WTC11 (cell line): Measurements from ENCODE around the gene MOBP. TPM values are rescaled to one million over a fixed set of nuclear protein-coding genes. Genes with fewer than 3 reads are reported as not detected.

Experiments
- ATAC-seq: fragments of 200-7000 bp; cut with Tn5 transposase; 2 replicates; pipeline ENCODE4 v1.10.0; 2021; ENCODE audit warnings: mild to moderate bottlenecking, moderate library complexity
- CTCF ChIA-PET: fragments of 300-600 bp; sonication (Branson Sonifier 250); formaldehyde crosslinking; loops from one replicate; lab custom pipeline; 2021; ENCODE audit warnings: antibody characterized with exemption; lab: Charles Lee
- POLR2A ChIA-PET: fragments of 350-600 bp; sonication (Branson Sonifier 250); formaldehyde crosslinking; loops from one replicate; lab custom pipeline; 2021; ENCODE audit warnings: antibody characterized with exemption; lab: Charles Lee
- DNase-seq: peaks from one replicate; pipeline ENCODE4 v3.0.0; 2021; ENCODE audit warnings: low spot score
- H3K27ac Mint-ChIP-seq: 2 replicates; pipeline ENCODE4 v1.8.0; 2021; ENCODE audit warnings: mixed read lengths
- H3K27me3 Mint-ChIP-seq: 2 replicates; pipeline ENCODE4 v1.8.0; 2021; ENCODE audit warnings: low read depth, mild to moderate bottlenecking, moderate library complexity, mixed read lengths
- H3K36me3 Mint-ChIP-seq: 2 replicates; pipeline ENCODE4 v1.8.0; 2021; ENCODE audit warnings: mixed read lengths
- H3K4me1 Mint-ChIP-seq: 2 replicates; pipeline ENCODE4 v1.8.0; 2022; ENCODE audit warnings: mixed read lengths
- H3K4me3 Mint-ChIP-seq: 2 replicates; pipeline ENCODE4 v1.8.0; 2021; ENCODE audit warnings: mild to moderate bottlenecking, moderate library complexity, mixed read lengths
- H3K9me3 Mint-ChIP-seq: 2 replicates; pipeline ENCODE4 v1.8.0; 2021; ENCODE audit warnings: mixed read lengths
- ATF1 ChIP-seq: sonication (generic); formaldehyde crosslinking; IDR thresholded peaks from 2 replicates; pipeline ENCODE4 v1.8.1; 2023; ENCODE audit warnings: mild to moderate bottlenecking, moderate library complexity, missing genetic modification reagents
- CBFB ChIP-seq: sonication (generic); formaldehyde crosslinking; IDR thresholded peaks from 2 replicates; pipeline ENCODE4 v1.8.1; 2022; ENCODE audit warnings: mild to moderate bottlenecking, low read depth, missing genetic modification reagents
- CREB1 ChIP-seq: sonication (generic); formaldehyde crosslinking; IDR thresholded peaks from 2 replicates; pipeline ENCODE4 v1.8.0; 2023; ENCODE audit warnings: mild to moderate bottlenecking, missing genetic modification reagents
- ESRRA ChIP-seq: sonication (generic); formaldehyde crosslinking; IDR thresholded peaks from 2 replicates; pipeline ENCODE4 v1.8.1; 2022; ENCODE audit warnings: mild to moderate bottlenecking, missing genetic modification reagents, borderline replicate concordance
- FOXK1 ChIP-seq: sonication (generic); formaldehyde crosslinking; IDR thresholded peaks from 2 replicates; pipeline ENCODE4 v1.8.0; 2022; ENCODE audit warnings: mild to moderate bottlenecking, moderate library complexity, missing genetic modification reagents
- GRHL2 ChIP-seq: fragments of 250-450 bp; sonication (Bioruptor Pico); IDR thresholded peaks from 2 replicates; pipeline ENCODE4 v1.8.0; 2022; ENCODE audit warnings: mild to moderate bottlenecking, moderate library complexity; ENCODE audit not compliant: insufficient replicate concordance, severe bottlenecking
- GTF2I ChIP-seq: fragments of 250-450 bp; sonication (Bioruptor Pico); conservative IDR thresholded peaks from 2 replicates; pipeline ENCODE4 v1.4.0; 2021; ENCODE audit warnings: mild to moderate bottlenecking
- IRF2 ChIP-seq: sonication (generic); formaldehyde crosslinking; IDR thresholded peaks from 2 replicates; pipeline ENCODE4 v1.8.0; 2022; ENCODE audit warnings: low read depth, missing genetic modification reagents, borderline replicate concordance
- JAZF1 ChIP-seq: fragments of 250-450 bp; sonication (Bioruptor Pico); IDR thresholded peaks from 2 replicates; pipeline ENCODE4 v1.9.0; 2021; ENCODE audit warnings: moderate library complexity, mild to moderate bottlenecking, inconsistent platforms
- JUN ChIP-seq: sonication (generic); formaldehyde crosslinking; IDR thresholded peaks from 2 replicates; pipeline ENCODE4 v1.8.0; 2023; ENCODE audit warnings: mild to moderate bottlenecking, missing genetic modification reagents
- OVOL2 ChIP-seq: fragments of 250-450 bp; sonication (Bioruptor Pico); IDR thresholded peaks from 2 replicates; pipeline ENCODE4 v1.9.0; 2021; ENCODE audit warnings: mild to moderate bottlenecking, borderline replicate concordance
- RORB ChIP-seq: fragments of 250-450 bp; sonication (Bioruptor Pico); IDR thresholded peaks from 2 replicates; pipeline ENCODE4 v1.9.0; 2021; ENCODE audit warnings: mild to moderate bottlenecking
- SMAD4 ChIP-seq: sonication (generic); formaldehyde crosslinking; IDR thresholded peaks from 2 replicates; pipeline ENCODE4 v1.8.0; 2022; ENCODE audit warnings: mild to moderate bottlenecking, missing genetic modification reagents
- SP1 ChIP-seq: sonication (generic); formaldehyde crosslinking; conservative IDR thresholded peaks from 2 replicates; pipeline ENCODE4 v1.8.1; 2022; ENCODE audit warnings: missing genetic modification reagents
- ZNF219 ChIP-seq: sonication (generic); formaldehyde crosslinking; IDR thresholded peaks from 2 replicates; pipeline ENCODE4 v1.8.0; 2023; ENCODE audit warnings: missing genetic modification reagents, mild to moderate bottlenecking, borderline replicate concordance
- total RNA-seq: library from RNA; stranded (reverse); gene quantifications from 3 replicates; pipeline ENCODE4 v1.2.3, GENCODE V29; 2021
- TF ChIP-seq, protein P1 (sequence below): sonication (generic); formaldehyde crosslinking; IDR thresholded peaks from 2 replicates; pipeline ENCODE4 v1.8.1; 2023; ENCODE audit warnings: mild to moderate bottlenecking, moderate library complexity, missing genetic modification reagents
- TF ChIP-seq, protein P2 (sequence below): sonication (generic); formaldehyde crosslinking; IDR thresholded peaks from 2 replicates; pipeline ENCODE4 v1.8.1; 2023; ENCODE audit warnings: mild to moderate bottlenecking, missing genetic modification reagents
- TF ChIP-seq, protein P3 (sequence below): sonication (generic); formaldehyde crosslinking; IDR thresholded peaks from 2 replicates; pipeline ENCODE4 v1.8.1; 2023; ENCODE audit warnings: mild to moderate bottlenecking, missing genetic modification reagents, moderate library complexity
- TF ChIP-seq, protein P4 (sequence below): fragments of 250-450 bp; sonication (Bioruptor Pico); IDR thresholded peaks from 2 replicates; pipeline ENCODE4 v1.9.0; 2021; ENCODE audit warnings: mild to moderate bottlenecking
- TF ChIP-seq, protein P5 (sequence below): sonication (generic); formaldehyde crosslinking; IDR thresholded peaks from 2 replicates; pipeline ENCODE4 v1.8.1; 2023; ENCODE audit warnings: mild to moderate bottlenecking, missing genetic modification reagents
- TF ChIP-seq, protein P6 (sequence below): fragments of 250-450 bp; sonication (Bioruptor Pico); IDR thresholded peaks from 2 replicates; pipeline ENCODE4 v1.8.0; 2021; ENCODE audit warnings: mild to moderate bottlenecking
- TF ChIP-seq, protein P7 (sequence below): sonication (generic); formaldehyde crosslinking; conservative IDR thresholded peaks from 2 replicates; pipeline ENCODE4 v1.8.1; 2022; ENCODE audit warnings: mild to moderate bottlenecking, missing genetic modification reagents
- TF ChIP-seq, protein P8 (sequence below): sonication (generic); formaldehyde crosslinking; IDR thresholded peaks from 2 replicates; pipeline ENCODE4 v1.8.0; 2022; ENCODE audit warnings: mild to moderate bottlenecking, missing genetic modification reagents
- TF ChIP-seq, protein P9 (sequence below): sonication (generic); formaldehyde crosslinking; IDR thresholded peaks from 2 replicates; pipeline ENCODE4 v1.8.0; 2022; ENCODE audit warnings: missing genetic modification reagents

MOBP gene
- total RNA-seq, 1 experiment from 2014 or later = 0.13 TPM

DNA sequence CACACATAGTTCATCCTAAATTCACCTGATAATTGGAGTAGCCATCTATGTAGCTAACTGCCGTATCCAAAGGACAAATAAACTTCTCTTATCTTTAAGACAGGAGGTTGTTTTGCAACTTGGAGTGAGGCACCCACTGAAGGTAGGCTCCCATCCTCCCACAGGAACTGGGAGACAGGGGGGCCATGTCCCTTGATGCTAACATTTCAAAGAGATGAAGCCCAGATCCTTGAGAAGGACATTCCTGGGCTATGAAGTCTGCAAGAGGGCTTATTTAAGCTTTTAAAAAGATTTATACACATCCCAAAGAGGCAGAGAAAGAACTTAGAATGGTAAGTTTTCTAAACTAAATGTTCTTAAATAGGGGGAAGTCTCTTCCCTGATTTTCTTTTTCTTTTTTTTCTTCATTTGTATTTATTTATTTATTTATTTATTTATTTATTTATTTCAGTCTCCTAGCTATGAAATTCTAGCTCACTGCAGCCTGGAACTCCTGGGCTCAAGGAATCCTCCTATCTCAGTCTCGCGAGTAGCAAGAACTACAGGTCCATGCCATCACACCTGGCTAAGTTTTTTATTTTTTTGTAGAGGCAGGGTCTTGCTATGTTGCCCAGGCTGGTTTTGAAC, 12.8 kb upstream of the MOBP start:
- DNase-seq = no peak
- no peak overlapping the region for H3K27ac Mint-ChIP-seq
- H3K9me3 Mint-ChIP-seq = peaks cover 9% of the 10 kb centered on the region
- no peak for TF ChIP-seq GTF2I (CRISPR knock-in tag)
- TF ChIP-seq, protein P1, sequence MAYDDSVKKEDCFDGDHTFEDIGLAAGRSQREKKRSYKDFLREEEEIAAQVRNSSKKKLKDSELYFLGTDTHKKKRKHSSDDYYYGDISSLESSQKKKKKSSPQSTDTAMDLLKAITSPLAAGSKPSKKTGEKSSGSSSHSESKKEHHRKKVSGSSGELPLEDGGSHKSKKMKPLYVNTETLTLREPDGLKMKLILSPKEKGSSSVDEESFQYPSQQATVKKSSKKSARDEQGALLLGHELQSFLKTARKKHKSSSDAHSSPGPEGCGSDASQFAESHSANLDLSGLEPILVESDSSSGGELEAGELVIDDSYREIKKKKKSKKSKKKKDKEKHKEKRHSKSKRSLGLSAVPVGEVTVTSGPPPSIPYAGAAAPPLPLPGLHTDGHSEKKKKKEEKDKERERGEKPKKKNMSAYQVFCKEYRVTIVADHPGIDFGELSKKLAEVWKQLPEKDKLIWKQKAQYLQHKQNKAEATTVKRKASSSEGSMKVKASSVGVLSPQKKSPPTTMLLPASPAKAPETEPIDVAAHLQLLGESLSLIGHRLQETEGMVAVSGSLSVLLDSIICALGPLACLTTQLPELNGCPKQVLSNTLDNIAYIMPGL (CRISPR knock-in tag) = no peak
- TF ChIP-seq, protein P2, sequence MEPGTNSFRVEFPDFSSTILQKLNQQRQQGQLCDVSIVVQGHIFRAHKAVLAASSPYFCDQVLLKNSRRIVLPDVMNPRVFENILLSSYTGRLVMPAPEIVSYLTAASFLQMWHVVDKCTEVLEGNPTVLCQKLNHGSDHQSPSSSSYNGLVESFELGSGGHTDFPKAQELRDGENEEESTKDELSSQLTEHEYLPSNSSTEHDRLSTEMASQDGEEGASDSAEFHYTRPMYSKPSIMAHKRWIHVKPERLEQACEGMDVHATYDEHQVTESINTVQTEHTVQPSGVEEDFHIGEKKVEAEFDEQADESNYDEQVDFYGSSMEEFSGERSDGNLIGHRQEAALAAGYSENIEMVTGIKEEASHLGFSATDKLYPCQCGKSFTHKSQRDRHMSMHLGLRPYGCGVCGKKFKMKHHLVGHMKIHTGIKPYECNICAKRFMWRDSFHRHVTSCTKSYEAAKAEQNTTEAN = no peak
- no peak for TF ChIP-seq ATF1 (CRISPR knock-in tag)
- no peak for TF ChIP-seq RORB (CRISPR knock-in tag)
- no peak for TF ChIP-seq OVOL2
- TF ChIP-seq, protein P3, sequence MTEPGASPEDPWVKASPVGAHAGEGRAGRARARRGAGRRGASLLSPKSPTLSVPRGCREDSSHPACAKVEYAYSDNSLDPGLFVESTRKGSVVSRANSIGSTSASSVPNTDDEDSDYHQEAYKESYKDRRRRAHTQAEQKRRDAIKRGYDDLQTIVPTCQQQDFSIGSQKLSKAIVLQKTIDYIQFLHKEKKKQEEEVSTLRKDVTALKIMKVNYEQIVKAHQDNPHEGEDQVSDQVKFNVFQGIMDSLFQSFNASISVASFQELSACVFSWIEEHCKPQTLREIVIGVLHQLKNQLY (CRISPR knock-in tag) = no peak
- no peak for TF ChIP-seq ESRRA (CRISPR knock-in tag)
- TF ChIP-seq ZNF219 (CRISPR knock-in tag) = no peak
- TF ChIP-seq JAZF1 (CRISPR knock-in tag) = no peak
- TF ChIP-seq SP1 (CRISPR knock-in tag) = no peak
- H3K36me3 Mint-ChIP-seq = 0 out of 2 replicates have a peak, but pooled peaks cover 3% of the 10 kb centered on the region
- POLR2A ChIA-PET = no interaction called here
- H3K4me1 Mint-ChIP-seq = no peaks in the 10 kb centered on the region
- no peaks in the 10 kb centered on the region for H3K27me3 Mint-ChIP-seq
- ATAC-seq = no peak
- CTCF ChIA-PET = interaction anchor here (1.0 to 1.1 kb wide), 2 partner anchors 13 to 166 kb away, joined by 3 read pairs; partner anchors contain the start of gene MOBP
- H3K4me3 Mint-ChIP-seq = no peak overlapping the region

DNA sequence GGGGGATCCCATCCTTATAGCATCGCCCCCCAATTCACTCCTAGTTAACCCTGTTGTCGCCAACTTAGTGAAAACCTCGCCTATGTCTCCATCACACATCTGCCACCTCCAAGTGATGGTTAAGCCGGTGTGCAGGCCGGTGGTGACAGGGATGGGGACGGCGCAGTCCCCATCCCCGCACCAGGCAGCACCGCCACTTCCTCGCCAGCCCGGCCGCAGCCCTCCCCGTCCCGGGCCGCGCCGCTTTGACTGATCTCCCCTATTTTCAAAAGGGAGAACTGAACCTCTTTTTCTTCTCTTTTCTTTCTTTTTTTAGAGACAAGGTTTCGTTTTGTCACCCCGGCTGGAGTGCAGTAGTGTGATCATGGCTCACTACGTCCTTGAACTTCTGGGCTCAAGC, 11.3 kb upstream of the MOBP start:
- Mint-ChIP-seq H3K36me3 (0 out of 2 replicates have a peak, but pooled peaks cover 3% of the 10 kb centered on the region), H3K9me3 (peaks cover 5% of the 10 kb centered on the region), H3K4me3 (no peak overlapping the region), H3K27me3 (no peaks in the 10 kb centered on the region), H3K4me1 (peaks cover 6% of the 10 kb centered on the region), H3K27ac (no peak overlapping the region)
- POLR2A ChIA-PET = no interaction called here
- CTCF ChIA-PET = no interaction called here
- DNase-seq = no peak
- ATAC-seq = no peak
- TF ChIP-seq, protein P4, sequence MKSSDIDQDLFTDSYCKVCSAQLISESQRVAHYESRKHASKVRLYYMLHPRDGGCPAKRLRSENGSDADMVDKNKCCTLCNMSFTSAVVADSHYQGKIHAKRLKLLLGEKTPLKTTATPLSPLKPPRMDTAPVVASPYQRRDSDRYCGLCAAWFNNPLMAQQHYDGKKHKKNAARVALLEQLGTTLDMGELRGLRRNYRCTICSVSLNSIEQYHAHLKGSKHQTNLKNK (CRISPR knock-in tag) = no peak
- TF ChIP-seq, protein P5, sequence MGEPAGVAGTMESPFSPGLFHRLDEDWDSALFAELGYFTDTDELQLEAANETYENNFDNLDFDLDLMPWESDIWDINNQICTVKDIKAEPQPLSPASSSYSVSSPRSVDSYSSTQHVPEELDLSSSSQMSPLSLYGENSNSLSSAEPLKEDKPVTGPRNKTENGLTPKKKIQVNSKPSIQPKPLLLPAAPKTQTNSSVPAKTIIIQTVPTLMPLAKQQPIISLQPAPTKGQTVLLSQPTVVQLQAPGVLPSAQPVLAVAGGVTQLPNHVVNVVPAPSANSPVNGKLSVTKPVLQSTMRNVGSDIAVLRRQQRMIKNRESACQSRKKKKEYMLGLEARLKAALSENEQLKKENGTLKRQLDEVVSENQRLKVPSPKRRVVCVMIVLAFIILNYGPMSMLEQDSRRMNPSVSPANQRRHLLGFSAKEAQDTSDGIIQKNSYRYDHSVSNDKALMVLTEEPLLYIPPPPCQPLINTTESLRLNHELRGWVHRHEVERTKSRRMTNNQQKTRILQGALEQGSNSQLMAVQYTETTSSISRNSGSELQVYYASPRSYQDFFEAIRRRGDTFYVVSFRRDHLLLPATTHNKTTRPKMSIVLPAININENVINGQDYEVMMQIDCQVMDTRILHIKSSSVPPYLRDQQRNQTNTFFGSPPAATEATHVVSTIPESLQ = no peak
- TF ChIP-seq JUN (no peak), FOXK1 (CRISPR knock-in tag) (no peak), CREB1 (CRISPR knock-in tag) (no peak), GRHL2 (CRISPR knock-in tag) (no peak), IRF2 (CRISPR knock-in tag) (no peak), CBFB (no peak), SMAD4 (CRISPR knock-in tag) (no peak)
- TF ChIP-seq, protein P6, sequence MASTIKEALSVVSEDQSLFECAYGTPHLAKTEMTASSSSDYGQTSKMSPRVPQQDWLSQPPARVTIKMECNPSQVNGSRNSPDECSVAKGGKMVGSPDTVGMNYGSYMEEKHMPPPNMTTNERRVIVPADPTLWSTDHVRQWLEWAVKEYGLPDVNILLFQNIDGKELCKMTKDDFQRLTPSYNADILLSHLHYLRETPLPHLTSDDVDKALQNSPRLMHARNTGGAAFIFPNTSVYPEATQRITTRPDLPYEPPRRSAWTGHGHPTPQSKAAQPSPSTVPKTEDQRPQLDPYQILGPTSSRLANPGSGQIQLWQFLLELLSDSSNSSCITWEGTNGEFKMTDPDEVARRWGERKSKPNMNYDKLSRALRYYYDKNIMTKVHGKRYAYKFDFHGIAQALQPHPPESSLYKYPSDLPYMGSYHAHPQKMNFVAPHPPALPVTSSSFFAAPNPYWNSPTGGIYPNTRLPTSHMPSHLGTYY = no peak
- TF ChIP-seq, protein P7, sequence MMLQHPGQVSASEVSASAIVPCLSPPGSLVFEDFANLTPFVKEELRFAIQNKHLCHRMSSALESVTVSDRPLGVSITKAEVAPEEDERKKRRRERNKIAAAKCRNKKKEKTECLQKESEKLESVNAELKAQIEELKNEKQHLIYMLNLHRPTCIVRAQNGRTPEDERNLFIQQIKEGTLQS (CRISPR knock-in tag) = no peak
- TF ChIP-seq, protein P8, sequence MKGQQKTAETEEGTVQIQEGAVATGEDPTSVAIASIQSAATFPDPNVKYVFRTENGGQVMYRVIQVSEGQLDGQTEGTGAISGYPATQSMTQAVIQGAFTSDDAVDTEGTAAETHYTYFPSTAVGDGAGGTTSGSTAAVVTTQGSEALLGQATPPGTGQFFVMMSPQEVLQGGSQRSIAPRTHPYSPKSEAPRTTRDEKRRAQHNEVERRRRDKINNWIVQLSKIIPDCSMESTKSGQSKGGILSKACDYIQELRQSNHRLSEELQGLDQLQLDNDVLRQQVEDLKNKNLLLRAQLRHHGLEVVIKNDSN (CRISPR knock-in tag) = no peak
- TF ChIP-seq, protein P9, sequence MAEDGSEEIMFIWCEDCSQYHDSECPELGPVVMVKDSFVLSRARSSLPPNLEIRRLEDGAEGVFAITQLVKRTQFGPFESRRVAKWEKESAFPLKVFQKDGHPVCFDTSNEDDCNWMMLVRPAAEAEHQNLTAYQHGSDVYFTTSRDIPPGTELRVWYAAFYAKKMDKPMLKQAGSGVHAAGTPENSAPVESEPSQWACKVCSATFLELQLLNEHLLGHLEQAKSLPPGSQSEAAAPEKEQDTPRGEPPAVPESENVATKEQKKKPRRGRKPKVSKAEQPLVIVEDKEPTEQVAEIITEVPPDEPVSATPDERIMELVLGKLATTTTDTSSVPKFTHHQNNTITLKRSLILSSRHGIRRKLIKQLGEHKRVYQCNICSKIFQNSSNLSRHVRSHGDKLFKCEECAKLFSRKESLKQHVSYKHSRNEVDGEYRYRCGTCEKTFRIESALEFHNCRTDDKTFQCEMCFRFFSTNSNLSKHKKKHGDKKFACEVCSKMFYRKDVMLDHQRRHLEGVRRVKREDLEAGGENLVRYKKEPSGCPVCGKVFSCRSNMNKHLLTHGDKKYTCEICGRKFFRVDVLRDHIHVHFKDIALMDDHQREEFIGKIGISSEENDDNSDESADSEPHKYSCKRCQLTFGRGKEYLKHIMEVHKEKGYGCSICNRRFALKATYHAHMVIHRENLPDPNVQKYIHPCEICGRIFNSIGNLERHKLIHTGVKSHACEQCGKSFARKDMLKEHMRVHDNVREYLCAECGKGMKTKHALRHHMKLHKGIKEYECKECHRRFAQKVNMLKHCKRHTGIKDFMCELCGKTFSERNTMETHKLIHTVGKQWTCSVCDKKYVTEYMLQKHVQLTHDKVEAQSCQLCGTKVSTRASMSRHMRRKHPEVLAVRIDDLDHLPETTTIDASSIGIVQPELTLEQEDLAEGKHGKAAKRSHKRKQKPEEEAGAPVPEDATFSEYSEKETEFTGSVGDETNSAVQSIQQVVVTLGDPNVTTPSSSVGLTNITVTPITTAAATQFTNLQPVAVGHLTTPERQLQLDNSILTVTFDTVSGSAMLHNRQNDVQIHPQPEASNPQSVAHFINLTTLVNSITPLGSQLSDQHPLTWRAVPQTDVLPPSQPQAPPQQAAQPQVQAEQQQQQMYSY (CRISPR knock-in tag) = no peak
